NCI-H82 (cell line): ENCODE measurements around the gene WDR1.

Source experiments
- DNase-seq: peaks from one replicate; lab custom pipeline; 2025; lab: John Stamatoyannopoulos, UW

The WDR1 gene

DNA sequence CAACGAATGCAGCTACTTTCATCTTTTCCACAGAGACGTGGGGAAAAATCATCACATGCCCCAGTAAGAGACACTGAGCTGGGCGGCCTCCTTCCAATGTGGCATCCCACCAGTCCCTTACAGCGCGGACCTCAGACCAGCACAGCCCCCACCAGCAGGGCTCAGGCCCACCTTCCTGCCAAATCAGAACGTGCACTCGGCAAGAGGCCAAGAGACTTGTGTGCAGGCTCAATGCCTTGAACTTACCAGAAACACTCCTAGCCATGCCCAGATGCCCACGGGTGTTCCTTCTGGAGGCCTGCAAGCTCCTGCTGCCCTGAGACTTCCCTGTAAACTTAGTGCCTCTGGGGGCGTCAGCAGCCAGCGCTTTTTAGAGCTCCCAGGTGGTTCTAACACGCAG lies 31.2 kb downstream of the WDR1 start:
- DNase-seq: no peak

DNA sequence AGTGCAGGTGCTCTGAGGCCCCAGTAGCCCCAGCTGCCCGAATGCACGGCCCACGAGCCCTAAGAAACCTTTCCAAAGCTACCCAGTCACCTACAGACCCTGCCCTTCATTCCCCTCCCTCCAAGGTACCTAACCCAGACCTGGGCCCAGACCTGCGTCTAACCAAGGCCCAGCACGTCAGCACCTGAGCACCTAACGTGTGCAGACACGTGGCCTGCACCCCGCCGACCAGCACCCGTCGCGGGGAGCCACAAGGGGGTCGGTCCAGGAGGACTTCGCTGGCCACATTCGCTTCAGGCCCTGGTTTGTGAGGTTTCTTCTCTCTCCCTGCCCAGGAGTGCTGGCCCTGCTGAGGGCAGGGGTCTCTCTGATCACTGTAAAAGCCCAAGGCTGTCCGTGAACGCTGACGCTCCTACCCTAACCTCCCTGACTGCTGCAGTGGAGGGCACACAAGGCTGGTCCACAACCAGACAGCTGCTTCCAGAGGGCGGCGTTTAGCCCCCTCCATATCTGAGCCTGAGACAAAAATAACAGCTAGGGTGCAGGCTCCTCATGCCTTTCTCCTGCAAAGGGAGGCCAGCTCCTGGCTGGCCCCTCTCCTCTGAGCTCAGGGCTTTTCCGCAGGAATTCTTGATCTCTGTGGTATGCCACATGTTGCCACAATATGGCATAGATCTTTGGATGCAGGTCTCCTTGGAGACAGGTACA lies 31.8 kb downstream of the WDR1 start:
- DNase-seq: no peak

DNA sequence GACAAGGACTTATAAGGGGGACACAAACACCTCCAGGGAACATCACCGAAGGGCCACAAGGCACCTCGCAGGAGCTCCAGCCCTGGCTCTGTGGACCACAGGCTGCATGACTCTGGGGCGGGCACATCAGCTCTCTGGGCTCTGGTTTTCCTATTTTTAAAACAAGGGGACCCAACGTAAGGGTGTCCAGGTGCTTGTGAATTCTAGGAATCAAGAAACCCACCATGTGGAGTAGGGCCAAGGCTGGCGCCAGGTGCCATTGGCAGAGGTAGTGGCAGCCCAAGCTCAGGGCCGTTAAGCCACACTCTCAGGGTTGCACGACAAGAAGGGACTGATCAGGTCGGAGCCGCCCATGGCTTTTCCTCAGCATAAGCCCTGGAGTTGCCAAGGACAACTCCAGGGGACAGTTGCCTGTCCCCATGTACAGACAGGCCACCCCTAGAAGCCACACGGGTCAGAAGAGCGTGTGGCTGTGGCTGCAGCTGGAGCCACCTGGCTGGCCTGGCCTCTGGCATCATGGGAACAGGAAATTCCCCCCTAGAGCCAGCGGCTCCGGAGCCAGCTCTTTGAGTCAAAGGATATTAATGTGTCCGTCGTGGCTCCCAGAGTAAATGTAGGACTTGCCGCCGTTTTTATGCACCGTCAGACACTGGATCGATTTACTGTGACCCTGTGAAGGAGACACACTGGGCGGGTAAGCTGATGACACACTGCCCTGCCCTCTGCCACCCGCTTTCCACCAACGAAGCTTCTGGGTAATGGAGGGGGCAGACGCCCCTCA lies 32.5 kb downstream of the WDR1 start:
- DNase-seq: no peak

GRCh38 chr4:10083331-10083771 lies 33.2 kb downstream of the WDR1 start:
- DNase-seq: no peak

- no peak for DNase-seq
Measured at GRCh38 chr4:10082459-10083272, 33.9 kb downstream of the WDR1 start.

DNA sequence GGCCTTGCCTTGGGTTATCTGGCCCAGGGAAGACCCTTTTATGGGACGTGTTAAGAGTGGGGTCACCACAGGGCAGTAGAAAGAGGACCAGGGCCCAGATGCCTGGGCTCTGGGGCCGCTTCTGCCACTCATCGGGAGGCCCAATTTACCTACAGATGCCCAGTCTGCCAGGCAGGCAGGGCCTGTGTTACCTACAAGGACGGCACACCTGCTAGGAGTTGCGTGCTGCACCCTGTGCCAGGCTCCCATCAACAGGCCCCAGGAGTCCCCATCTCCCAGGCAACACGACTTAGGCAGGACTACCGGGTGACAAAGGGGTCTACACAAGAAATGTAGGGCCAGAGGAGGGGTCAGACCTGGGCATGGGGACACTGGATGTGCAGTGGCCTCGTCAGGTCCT lies 34.6 kb downstream of the WDR1 start:
- DNase-seq: no peak

GRCh38 chr4:10081218-10081606 lies 35.4 kb downstream of the WDR1 start:
- DNase-seq: no peak

DNA sequence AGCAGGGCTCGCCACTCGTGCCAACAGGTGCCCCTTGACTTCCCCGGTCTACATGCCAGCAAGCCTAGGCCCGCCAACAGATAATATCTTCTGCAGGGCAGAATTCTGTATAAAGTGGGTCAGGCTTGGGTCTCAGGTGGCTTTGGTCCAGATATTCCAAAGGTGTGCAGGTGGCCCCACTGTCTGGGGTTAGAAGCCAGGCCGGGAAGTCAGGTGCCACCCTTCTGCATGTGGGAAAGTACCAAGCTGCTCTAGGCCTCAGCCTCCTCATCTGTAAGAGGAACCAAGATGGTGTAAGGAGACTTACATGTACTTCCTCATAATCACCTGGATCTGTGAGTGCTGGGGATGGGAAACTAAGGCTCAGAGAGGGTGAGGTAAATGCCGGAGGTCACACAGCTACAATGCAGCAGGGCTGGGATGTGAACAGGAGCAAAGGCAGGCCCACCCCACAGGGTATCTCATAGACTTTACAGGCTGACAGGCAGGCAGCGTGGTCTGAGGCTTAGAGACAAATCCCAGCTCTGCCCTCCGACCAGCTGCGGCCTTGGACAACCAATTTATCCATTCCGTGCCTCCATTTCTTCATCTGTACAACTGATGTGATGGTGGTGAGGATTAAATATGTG lies 35.9 kb downstream of the WDR1 start:
- DNase-seq: no peak

GRCh38 chr4:10079912-10080588 lies 36.5 kb downstream of the WDR1 start:
- DNase-seq: peak; percentile 24

DNA sequence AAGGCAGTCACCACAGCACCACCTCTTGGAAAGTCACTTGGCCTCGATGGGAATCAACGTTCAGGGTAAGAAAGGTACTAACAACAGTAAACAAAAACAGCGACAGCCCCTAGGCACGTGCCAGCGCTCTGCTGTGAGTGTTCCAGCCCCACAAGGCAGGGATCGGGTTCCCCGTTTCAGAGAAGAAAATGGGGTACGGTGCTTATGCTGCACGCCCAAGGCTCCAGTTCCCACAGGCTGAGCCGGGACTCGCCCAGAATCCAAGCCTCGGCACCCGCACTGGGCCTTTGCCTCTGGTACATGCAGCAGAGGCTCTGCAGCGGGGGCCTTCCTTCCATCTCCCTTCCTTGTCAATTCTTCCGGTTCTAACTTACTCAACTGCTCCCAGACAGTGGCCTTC lies 37.3 kb downstream of the WDR1 start:
- no peak for DNase-seq

DNA sequence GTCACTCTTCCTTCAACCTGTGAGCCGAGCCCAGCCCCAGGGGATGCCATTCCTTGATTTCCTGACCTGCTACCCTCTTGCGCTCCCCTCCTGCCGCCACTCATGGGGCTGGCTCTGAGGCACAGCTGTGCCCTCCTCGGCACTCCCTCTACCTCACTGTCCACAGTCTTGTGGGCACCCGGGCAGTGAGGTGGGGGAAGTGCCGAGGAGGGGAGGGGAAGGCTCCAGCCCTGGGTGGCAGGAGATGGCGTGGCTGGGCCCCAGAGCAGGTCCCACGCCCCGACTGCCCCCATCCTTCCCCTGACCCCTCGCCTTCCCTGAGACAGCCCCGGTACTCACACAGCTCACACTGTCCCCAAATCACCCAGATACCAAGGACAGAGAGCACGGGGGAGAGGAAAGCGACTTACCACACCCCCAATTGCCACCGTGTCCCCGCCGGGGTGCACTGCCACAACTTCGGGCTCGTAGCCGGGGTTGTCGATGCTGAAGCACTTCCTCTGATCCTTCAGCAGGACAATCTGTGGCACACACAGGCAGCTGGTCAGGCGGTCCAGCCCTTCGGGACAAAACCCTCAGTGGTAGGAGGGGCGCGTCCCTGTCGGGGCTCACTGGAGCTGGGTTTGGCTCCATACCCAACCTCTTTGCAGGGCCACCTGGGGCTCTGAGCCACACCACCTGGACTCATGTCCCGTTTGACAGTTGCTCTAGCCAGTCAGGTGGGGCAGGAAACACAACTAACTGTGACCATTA lies 37.9 kb downstream of the WDR1 start:
- DNase-seq: no peak

DNA sequence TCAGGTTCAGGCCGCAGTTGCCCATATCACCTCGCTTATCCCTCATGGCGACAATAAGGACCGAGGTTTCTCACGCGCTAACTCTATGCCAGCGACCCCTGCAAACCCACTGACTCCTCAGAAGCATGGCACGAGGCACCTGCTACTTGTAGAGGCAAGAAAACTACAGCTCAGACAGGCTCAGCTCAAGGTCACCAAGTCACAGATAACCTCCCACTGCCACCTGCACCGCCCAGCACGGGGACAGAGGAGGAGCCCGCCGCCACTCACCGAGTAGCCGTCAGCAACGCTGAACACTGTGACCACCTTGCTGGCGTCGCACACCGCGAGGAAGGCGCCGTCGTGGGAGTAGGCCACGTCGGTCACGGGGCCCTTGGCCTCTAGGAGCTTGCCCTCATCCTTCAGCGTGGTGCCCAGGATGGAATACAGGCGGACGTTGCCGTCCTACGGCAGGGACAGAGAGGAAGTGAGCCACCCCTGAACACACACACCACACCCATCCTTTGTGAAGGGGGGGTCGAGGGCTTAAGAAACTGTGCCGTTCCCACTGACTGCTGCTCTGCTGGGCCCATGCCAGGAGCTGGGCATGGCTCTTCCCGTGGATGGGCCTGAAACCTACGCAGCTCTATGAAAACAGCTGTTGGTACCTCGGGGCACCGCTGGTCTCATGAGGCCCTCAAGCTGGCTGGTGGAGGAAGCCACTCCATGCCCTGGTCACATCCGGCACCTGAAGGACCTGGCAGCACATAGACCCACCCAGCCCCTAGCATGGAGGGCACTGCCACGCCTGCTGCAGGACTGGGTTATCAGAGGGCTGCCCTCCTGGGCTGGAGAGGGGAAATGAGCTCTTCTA lies 38.9 kb downstream of the WDR1 start:
- DNase-seq: no peak

DNA sequence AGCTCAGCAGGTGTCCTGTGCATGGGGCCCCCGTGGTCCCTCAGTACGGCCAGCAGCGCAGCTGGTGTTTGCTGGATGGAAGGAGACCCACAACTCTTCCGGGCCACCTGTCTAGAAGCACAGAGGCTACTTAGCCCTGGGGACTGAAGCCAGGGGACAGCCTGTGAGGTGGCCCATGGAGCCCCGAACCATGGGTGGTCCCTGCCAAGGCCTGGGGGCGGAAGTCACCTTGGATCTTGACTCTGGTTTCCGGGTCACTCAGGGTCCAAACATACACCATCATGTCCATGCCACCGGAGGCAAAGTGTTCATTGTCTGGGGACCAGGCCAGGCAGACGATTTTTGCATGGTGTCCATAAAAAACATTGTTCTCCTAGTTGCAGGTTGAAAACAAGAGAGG lies 39.5 kb downstream of the WDR1 start:
- DNase-seq: no peak

- DNase-seq: no peak
Measured at GRCh38 chr4:10075953-10076391, 40.6 kb downstream of the WDR1 start.

DNA sequence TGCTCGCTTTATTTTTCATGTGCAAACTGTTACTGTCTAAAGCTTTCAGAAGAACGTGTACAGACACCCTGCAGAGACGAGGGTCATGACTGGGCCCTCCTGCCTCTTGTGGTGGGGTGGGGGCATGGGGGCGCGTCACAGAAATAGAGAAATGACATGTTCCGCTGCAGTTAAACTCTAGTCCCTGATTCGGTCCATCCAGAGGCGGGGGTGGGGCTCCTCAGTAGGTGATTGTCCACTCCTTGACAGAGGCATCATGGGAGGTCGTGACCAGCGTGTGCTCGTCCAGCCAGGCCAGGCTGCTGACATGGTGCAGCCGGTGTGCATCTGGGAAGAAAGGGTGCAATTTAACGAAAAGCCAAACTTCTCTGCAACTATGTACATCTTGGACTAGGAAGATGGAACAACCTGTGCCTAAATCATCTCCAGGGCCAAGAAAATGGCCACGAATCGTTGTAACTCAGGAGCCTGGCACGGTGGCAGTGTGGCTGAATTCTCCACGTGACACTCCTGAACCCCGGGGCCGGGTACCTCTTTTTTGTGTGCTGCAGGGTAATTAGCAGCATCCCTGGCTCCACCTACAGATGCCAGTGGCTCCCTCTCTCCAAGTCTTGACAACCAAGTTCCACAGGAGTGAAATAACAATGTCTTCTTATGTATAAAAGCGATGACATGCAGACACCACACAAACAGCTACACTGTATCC lies 41.3 kb downstream of the WDR1 start:
- DNase-seq: no peak

DNA sequence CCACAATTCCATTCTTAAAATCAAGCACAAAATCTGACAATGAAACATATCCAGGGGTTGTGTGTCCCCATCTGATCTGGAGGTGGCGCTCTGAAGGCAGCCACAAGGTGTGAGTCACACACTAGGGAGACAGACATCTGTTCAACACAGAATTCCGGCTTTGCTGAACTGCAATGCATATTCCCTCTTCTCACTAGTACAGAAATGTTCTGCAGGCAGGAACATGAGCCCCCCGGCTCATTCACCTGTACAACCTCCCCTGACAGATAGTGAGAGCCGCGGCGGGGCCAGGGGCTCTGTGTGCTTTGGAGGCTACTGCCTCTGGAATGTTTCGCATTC lies 41.9 kb downstream of the WDR1 start:
- DNase-seq: peak; percentile 76

DNA sequence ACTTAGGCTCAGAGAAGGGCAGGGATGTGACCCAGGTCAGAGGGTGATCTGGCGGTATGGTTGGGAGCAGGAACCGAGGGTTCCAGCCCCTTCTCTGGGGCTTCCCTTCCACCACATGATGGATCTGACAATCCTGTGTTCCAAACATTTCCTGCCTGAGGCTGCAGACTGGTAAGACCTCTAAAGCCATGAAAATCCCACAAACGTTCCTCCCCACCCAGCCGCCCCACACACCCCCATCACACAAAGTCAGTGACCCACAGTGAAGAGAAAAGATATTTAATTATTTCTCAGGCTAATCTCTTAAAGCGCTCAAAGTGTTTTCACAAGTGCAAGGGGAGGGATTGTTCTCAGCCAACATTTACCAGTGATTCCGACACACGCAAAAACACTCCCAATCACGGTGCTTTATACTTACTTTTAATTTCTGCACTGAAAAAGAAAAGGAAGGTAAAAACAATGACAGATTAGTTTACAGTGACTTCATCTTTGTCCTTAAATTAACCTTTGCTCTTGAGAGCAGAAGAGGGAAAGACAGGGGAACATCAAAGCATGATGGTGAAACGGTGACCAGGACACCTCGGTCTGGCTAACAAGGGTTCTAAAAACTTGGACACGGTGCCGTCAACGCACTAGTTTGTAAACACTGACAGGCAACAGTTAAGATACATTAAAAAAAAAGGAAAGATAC lies 42.4 kb downstream of the WDR1 start:
- DNase-seq: peak; percentile 56

DNA sequence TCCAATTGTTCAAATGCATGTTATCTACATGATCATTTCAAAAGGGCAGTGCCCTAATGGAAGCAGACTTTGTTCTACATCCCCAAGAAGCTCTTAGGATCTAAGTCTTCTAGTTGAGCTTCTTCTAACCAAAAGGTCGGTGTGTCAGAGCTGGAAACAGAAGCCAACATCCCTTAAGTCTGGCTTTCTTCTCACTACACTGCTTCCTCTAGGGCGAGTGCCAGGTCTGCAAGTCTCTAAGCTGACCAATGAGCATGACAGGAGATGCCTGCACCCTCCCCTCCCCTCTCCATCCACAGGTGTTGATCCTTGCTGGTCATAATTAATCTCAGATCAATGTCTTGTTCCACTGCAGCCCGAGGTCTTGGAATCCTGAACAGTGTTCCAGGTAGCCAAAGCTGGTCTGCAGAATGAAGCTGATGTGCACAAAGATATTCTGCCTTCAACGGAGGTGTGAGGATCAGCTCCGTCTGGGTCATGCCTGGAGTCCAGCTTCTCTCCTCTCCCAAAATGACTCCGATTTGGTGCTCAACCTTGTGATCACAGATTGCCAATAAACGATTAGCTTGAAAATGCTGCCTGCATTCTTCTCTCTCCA lies 44.1 kb downstream of the WDR1 start:
- DNase-seq: no peak
